H1 (cell line): ENCODE results near the gene RAPGEF1. TPM values are rescaled to one million over a fixed set of nuclear protein-coding genes. Genes with fewer than 3 reads are reported as not detected.
A peak's percentile ranks its signal among the peaks of the same experiment; 100 is the strongest.

Experiments used
- CTCF ChIA-PET: fragments of 300-600 bp; sonication (Branson Sonifier 250); formaldehyde crosslinking; loops from one replicate; lab custom pipeline; 2021; ENCODE audit not compliant: partially characterized antibody; lab: Charles Lee
- POLR2A ChIA-PET: fragments of 300-600 bp; sonication (Branson Sonifier 250); formaldehyde crosslinking; loops from one replicate; lab custom pipeline; 2021; ENCODE audit warnings: inconsistent platforms; ENCODE audit not compliant: partially characterized antibody; lab: Charles Lee
- DNase-seq, 2 experiments: peaks; one replicate each; pipeline versions ENCODE4 v3.0.0 to v3.0.0-alpha.2; 2010 to 2022; ENCODE audit warnings: low spot score in 2 of 2, low read depth in 1 of 2, mixed read lengths in 1 of 2
- FAIRE-seq: peaks from 2 replicates; lab custom pipeline; 2011; peaks lifted over from hg19 to GRCh38; lab: Jason Lieb, UNC
- H2AFZ ChIP-seq: 2 replicates; pipeline ENCODE4 v1.8.1; 2012; ENCODE audit warnings: low read length, inconsistent platforms
- H2AK5ac ChIP-seq: 2 replicates; pipeline ENCODE4 v1.6.1; 2013; ENCODE audit warnings: low read depth, low read length
- H2BK120ac ChIP-seq: replicated peaks from 2 replicates; pipeline ENCODE3; 2013; ENCODE audit warnings: low read depth, low read length, inconsistent platforms
- H2BK12ac ChIP-seq: 2 replicates; pipeline ENCODE4 v1.6.1; 2013; ENCODE audit warnings: low read depth, low read length
- H2BK15ac ChIP-seq: 2 replicates; pipeline ENCODE4 v1.6.1; 2013; ENCODE audit warnings: low read length
- H2BK20ac ChIP-seq: 2 replicates; pipeline ENCODE4 v1.6.1; 2013; ENCODE audit warnings: low read length
- H2BK5ac ChIP-seq: 2 replicates; pipeline ENCODE4 v1.6.1; 2013; ENCODE audit warnings: low read depth, low read length
- H3K14ac ChIP-seq: 2 replicates; pipeline ENCODE4 v1.6.1; 2013; ENCODE audit warnings: inconsistent platforms; ENCODE audit not compliant: insufficient read length
- H3K18ac ChIP-seq: 2 replicates; pipeline ENCODE4 v1.6.1; 2013; ENCODE audit warnings: low read length; ENCODE audit errors: extremely low read depth
- H3K23ac ChIP-seq: 2 replicates; pipeline ENCODE4 v1.6.1; 2013; ENCODE audit warnings: inconsistent platforms; ENCODE audit not compliant: insufficient read length
- H3K23me2 ChIP-seq: 2 replicates; pipeline ENCODE4 v1.6.1; 2013; ENCODE audit warnings: low read depth, low read length
- H3K27ac ChIP-seq: 2 replicates; pipeline ENCODE4 v1.6.1; 2011; ENCODE audit warnings: low read depth, low read length, inconsistent platforms
- H3K27me3 ChIP-seq, 4 experiments: replicated peaks in 1 of 4; 1 replicate in 1 of 4; 2 replicates in 3 of 4; pipeline versions ENCODE4 v1.6.1 to v1.8.1; 2011 to 2013; ENCODE audit warnings: low read length in 3 of 4, mild to moderate bottlenecking in 3 of 4, inconsistent platforms in 2 of 4, mixed read lengths in 2 of 4, moderate library complexity in 1 of 4; ENCODE audit not compliant: control insufficient read depth in 3 of 4, insufficient read depth in 3 of 4; ENCODE audit errors: extremely low read depth in 1 of 4
- H3K36me3 ChIP-seq, 4 experiments: 2 replicates each; pipeline versions ENCODE4 v1.6.1 to v1.8.1; 2011 to 2013; ENCODE audit warnings: mild to moderate bottlenecking in 4 of 4, low read length in 3 of 4, moderate library complexity in 2 of 4, control low read depth in 1 of 4, inconsistent platforms in 1 of 4; ENCODE audit not compliant: insufficient read depth in 4 of 4, control insufficient read depth in 2 of 4
- H3K4ac ChIP-seq: replicated peaks from 2 replicates; pipeline ENCODE3; 2013; ENCODE audit warnings: low read length, low read depth, mixed read lengths, inconsistent platforms; ENCODE audit not compliant: insufficient read length
- H3K4me1 ChIP-seq, 4 experiments: replicated peaks in 1 of 4; 1 replicate in 1 of 4; 2 replicates in 3 of 4; pipeline versions ENCODE4 v1.6.1 to v1.8.1; 2011 to 2013; ENCODE audit warnings: low read length in 3 of 4, inconsistent platforms in 2 of 4, mixed read lengths in 1 of 4; ENCODE audit not compliant: insufficient read depth in 4 of 4, control insufficient read depth in 3 of 4
- H3K4me2 ChIP-seq, 2 experiments: 2 replicates each; pipeline versions ENCODE4 v1.6.1 to v1.8.1; 2011 to 2013; ENCODE audit warnings: low read depth in 2 of 2, low read length in 2 of 2, control low read depth in 1 of 2, inconsistent platforms in 1 of 2, mild to moderate bottlenecking in 1 of 2; ENCODE audit not compliant: insufficient read depth in 1 of 2
- H3K4me3 ChIP-seq, 4 experiments: fragments of 200-600, 300-600 bp in 1 of 4; sonication (generic), shearing (Covaris generic), sonication (Bioruptor Twin) in 1 of 4; 2 replicates each; pipeline versions ENCODE4 v1.5.1 to v1.8.1; 2011 to 2016; ENCODE audit warnings: low read length in 4 of 4, low read depth in 3 of 4, control low read depth in 2 of 4, inconsistent platforms in 2 of 4, mild to moderate bottlenecking in 2 of 4, mixed read lengths in 1 of 4, moderate library complexity in 1 of 4; ENCODE audit not compliant: insufficient read depth in 2 of 4; ENCODE audit errors: extremely low read depth in 1 of 4
- H3K56ac ChIP-seq: replicated peaks from 2 replicates; pipeline ENCODE3; 2013; ENCODE audit warnings: low read depth, mild to moderate bottlenecking, mixed read lengths, low read length, inconsistent platforms; ENCODE audit not compliant: insufficient read length
- H3K79me1 ChIP-seq: 2 replicates; pipeline ENCODE4 v1.6.1; 2013; ENCODE audit warnings: low read depth, low read length, control low read depth
- H3K79me2 ChIP-seq, 2 experiments: 2 replicates each; pipeline versions ENCODE4 v1.6.1 to v1.8.1; 2012 to 2013; ENCODE audit warnings: low read length in 2 of 2, mild to moderate bottlenecking in 2 of 2, inconsistent platforms in 1 of 2; ENCODE audit not compliant: insufficient read depth in 2 of 2, control insufficient read depth in 1 of 2
- H3K9ac ChIP-seq, 4 experiments: replicated peaks in 1 of 4; 1 replicate in 1 of 4; 2 replicates in 3 of 4; pipeline versions ENCODE4 v1.6.1 to v1.8.1; 2011 to 2013; ENCODE audit warnings: low read depth in 3 of 4, low read length in 3 of 4, control low read depth in 2 of 4, mild to moderate bottlenecking in 2 of 4, moderate library complexity in 2 of 4, inconsistent platforms in 1 of 4; ENCODE audit errors: extremely low read depth in 1 of 4
- H3K9me3 ChIP-seq, 2 experiments: 2 replicates each; pipeline versions ENCODE4 v1.6.1 to v1.8.1; 2012 to 2013; ENCODE audit warnings: mild to moderate bottlenecking in 2 of 2, moderate library complexity in 2 of 2, control low read depth in 1 of 2, inconsistent platforms in 1 of 2, low read depth in 1 of 2, low read length in 1 of 2, mixed read lengths in 1 of 2; ENCODE audit not compliant: insufficient read depth in 2 of 2
- H4K20me1 ChIP-seq, 2 experiments: replicated peaks in 1 of 2; 2 replicates each; pipeline versions ENCODE3 to v1.8.1; 2011 to 2013; ENCODE audit warnings: inconsistent platforms in 2 of 2, low read length in 2 of 2, mild to moderate bottlenecking in 1 of 2; ENCODE audit not compliant: insufficient read depth in 2 of 2, control insufficient read depth in 1 of 2
- H4K5ac ChIP-seq: 2 replicates; pipeline ENCODE4 v1.6.1; 2013; ENCODE audit warnings: low read length, low read depth, mixed read lengths, inconsistent platforms; ENCODE audit not compliant: insufficient read length
- H4K8ac ChIP-seq: 2 replicates; pipeline ENCODE4 v1.8.0; 2013; ENCODE audit warnings: mild to moderate bottlenecking, moderate library complexity, low read length, inconsistent platforms; ENCODE audit not compliant: insufficient read depth; ENCODE audit errors: extremely low read depth
- H4K91ac ChIP-seq: replicated peaks from 2 replicates; pipeline ENCODE3; 2013; ENCODE audit warnings: low read length, mixed read lengths, inconsistent platforms; ENCODE audit not compliant: insufficient read length
- BACH1 ChIP-seq: IDR thresholded peaks from 2 replicates; pipeline ENCODE4 v1.6.1; 2012; ENCODE audit warnings: low read length, improper control_type of control experiment
- EZH2 ChIP-seq: fragments of 200-600 bp; sonication (generic); IDR thresholded peaks from 2 replicates; pipeline ENCODE4 v1.7.1; 2012; ENCODE audit warnings: low read depth, mild to moderate bottlenecking, moderate library complexity, low read length, inconsistent platforms; ENCODE audit not compliant: severe bottlenecking
- SIN3A ChIP-seq, 2 experiments: IDR thresholded peaks in 1 of 2; conservative IDR thresholded peaks in 1 of 2; 2 replicates each; pipeline ENCODE4 v1.6.1; 2011 to 2012; ENCODE audit warnings: low read length in 2 of 2, improper control_type of control experiment in 1 of 2, low read depth in 1 of 2, mild to moderate bottlenecking in 1 of 2
- SUZ12 ChIP-seq: fragments of 200-600 bp; sonication (generic); IDR thresholded peaks from 2 replicates; pipeline ENCODE4 v1.6.1; 2012; ENCODE audit warnings: mild to moderate bottlenecking, inconsistent platforms, low read length, moderate library complexity, mixed read lengths
- USF2 ChIP-seq: IDR thresholded peaks from 2 replicates; pipeline ENCODE4 v1.6.1; 2011; ENCODE audit warnings: low read length, improper control_type of control experiment
- WGBS, 2 experiments: shearing (Covaris generic) in 1 of 2; methylation state at CpG; one replicate each; pipeline versions ENCODE4 v1.1.6 to v1.1.7; 2013 to 2015; ENCODE audit warnings: low lambda C conversion rate in 2 of 2, mixed read lengths in 2 of 2, inconsistent platforms in 1 of 2, low coverage in 1 of 2, missing lambda C conversion rate in 1 of 2; ENCODE audit not compliant: insufficient replicate concordance in 2 of 2, insufficient coverage in 1 of 2, insufficient read length in 1 of 2; ENCODE audit errors: extremely low coverage in 1 of 2, missing lambda C conversion rate in 1 of 2; 5-methylcytosine and 5-hydroxymethylcytosine counted together
- polyA plus RNA-seq, 7 experiments: library from polyadenylated mRNA; depleted of rRNA in 3 of 7; stranded (reverse) in 5 of 7; unstranded in 2 of 7; fragments of >200 nt in 5 of 7; fragments of 200-250 nt in 2 of 7; gene quantifications; 1 replicate in 5 of 7; 2 replicates in 1 of 7; 4 replicates in 1 of 7; pipeline versions ENCODE4 v1.2.1 to v1.2.3, GENCODE V29; 2011 to 2013; ENCODE audit warnings: missing spikeins in 2 of 7, mixed read lengths in 2 of 7
- total RNA-seq: library from RNA; stranded (reverse); fragmentation: NEBNext Ultra II Directional; extraction: Animal tissue kit (Norgen Biotek cat#: 25700); gene quantifications from 2 replicates; pipeline ENCODE4 v1.2.1, GENCODE V29; 2021

Gene RAPGEF1
- total and polyA plus RNA-seq, 2 of the 8 experiments (the other 6 are each of a cell fraction or from before 2014, with no cell fraction given): 29.7 to 78.9 TPM

DNA sequence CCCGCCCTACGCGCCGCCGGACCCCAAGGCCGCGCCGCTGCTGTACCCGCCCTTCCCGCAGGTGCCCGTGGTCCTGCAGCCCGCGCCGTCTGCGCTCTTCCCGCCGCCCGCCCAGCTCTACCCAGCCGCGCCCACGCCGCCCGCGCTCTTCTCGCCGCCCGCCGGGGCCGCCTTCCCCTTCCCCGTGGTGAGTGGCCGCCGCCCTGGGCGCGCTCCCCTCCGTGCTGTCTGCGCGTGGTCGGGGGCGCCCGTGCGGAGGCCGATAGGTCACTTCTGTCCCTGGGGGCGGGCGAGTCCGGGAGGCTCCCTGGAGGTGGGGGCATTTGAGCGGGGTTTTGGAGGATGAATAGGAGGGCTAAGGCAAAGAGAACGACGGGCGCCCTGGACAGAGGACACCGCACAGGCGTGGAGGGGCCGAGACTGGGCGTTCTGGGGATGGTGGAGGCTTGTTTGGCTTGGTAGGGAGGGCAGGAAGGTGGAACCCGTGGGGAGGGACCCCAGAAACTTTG, 185.0 kb downstream of the RAPGEF1 start:
- H3K79me2 ChIP-seq: no peaks in the 10 kb centered on the region
- peaks cover 13 to 34% (median 29%) of the 10 kb centered on the region in 4 experiments for H3K27me3 ChIP-seq
- ChIA-PET CTCF (no interaction called here), POLR2A (interaction anchor here (0.8 to 1.5 kb wide), 4 partner anchors 8 to 54 kb away, joined by 3 to 5 read pairs (median 4); partner anchors contain the start of gene PRRT1B)
- no peak overlapping the region for H2BK12ac ChIP-seq
- H2BK120ac ChIP-seq: no peak overlapping the region
- no peak overlapping the region for H2BK15ac ChIP-seq
- H4K5ac ChIP-seq: no peak overlapping the region
- no peak overlapping the region for H4K91ac ChIP-seq
- H2AK5ac ChIP-seq: no peak overlapping the region
- no peak overlapping the region for H3K14ac ChIP-seq
- H3K9ac ChIP-seq: no peak overlapping the region
- H4K8ac ChIP-seq: no peak overlapping the region
- no peaks in the 10 kb centered on the region for H3K36me3 ChIP-seq
- 32% methylated on average over 8 of the region's 54 CpGs; no CpG with 5 or more reads in 1 of the 2 experiments for WGBS, 2 experiments
- DNase-seq: peak in 1 of 2 experiments; percentile 60
- H3K18ac ChIP-seq: no peak overlapping the region
- H3K23me2 ChIP-seq: peaks cover 11% of the 10 kb centered on the region; the same call in 1 of the 2 replicates
- no peak overlapping the region for H2BK5ac ChIP-seq
- H3K4me3 ChIP-seq: peak overlapping the region; percentile 7 to 75 (median 26); a peak in 6 of 8 replicates
- peak overlapping the region; percentile 58 to 72 for H3K4me2 ChIP-seq
- no peak for FAIRE-seq
- no peak overlapping the region; the same call in 1 of the 2 replicates for H2AFZ ChIP-seq
- no peak overlapping the region for H3K4ac ChIP-seq
- no peaks in the 10 kb centered on the region for H3K79me1 ChIP-seq
- no peaks in the 10 kb centered on the region; a peak in 2 of 7 replicates for H3K4me1 ChIP-seq
- H3K56ac ChIP-seq: no peak overlapping the region
- H3K9me3 ChIP-seq: peaks cover 7 to 11% of the 10 kb centered on the region in 2 experiments
- H2BK20ac ChIP-seq: no peak overlapping the region
- no peak overlapping the region for H3K23ac ChIP-seq
- H3K27ac ChIP-seq: no peak overlapping the region
- H4K20me1 ChIP-seq: peaks cover 0 to 2% of the 10 kb centered on the region in 2 experiments
- no peak for TF ChIP-seq USF2
- no peak for TF ChIP-seq SIN3A (conservative IDR thresholded peaks at IDR 0.05 in 1 of 2, IDR thresholded peaks at IDR 0.05 in 1 of 2; ENCODE audit: low read depth in 1 of 2, low read length in 2 of 2)
- TF ChIP-seq BACH1: 0 out of 2 replicates have a peak, but pooled peaks have one; percentile 15
- peak; percentile 74 for TF ChIP-seq EZH2
- peak; percentile 76 for TF ChIP-seq SUZ12
